GM19193 (cell line): Measurements from ENCODE around the gene MNS1.

Source experiments
- POLR2A ChIP-seq: IDR thresholded peaks from 4 replicates; pipeline ENCODE4 v1.6.1; 2011; ENCODE audit not compliant: insufficient read depth, insufficient read length; ENCODE audit errors: extremely low read depth

Gene MNS1

DNA sequence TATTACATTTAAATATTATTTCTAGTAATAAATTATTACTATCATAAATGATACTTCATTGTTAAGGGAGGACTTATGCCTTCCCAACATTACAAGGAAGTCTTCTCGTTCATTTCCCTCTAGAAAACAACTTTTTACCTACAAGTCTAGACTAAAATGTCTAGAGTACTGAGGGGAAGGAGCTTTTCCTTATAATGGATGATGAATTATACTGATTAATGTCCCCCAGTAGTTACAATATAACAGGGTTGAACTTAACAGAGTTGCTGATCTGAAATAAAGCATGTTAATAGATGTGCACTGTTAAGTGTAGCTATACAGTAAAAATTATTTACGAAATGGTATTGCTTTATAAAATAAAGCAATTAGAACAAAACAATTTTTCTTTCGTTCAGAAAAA is 2.7 kb upstream of the MNS1 start:
- no peak for TF ChIP-seq POLR2A

DNA sequence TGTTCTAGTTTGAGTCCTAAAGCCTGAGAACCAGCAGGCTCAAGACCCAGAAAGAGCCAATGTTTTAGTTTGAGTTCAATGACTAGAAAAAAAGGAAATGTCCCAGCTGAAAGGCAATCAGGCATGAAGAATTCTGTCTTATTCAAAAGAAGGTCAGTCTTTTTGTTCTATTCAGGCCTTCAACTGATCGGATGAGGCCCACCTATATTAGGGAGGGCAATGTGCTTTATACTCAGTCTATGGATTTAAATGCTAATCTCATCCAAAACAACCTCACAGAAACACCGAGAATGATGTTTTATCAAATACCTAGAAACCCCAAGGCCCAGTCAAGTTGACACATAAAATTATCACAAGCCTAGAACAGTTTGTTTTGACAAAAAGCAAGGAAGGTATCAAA is 4.0 kb downstream of the MNS1 start:
- no peak for TF ChIP-seq POLR2A

DNA sequence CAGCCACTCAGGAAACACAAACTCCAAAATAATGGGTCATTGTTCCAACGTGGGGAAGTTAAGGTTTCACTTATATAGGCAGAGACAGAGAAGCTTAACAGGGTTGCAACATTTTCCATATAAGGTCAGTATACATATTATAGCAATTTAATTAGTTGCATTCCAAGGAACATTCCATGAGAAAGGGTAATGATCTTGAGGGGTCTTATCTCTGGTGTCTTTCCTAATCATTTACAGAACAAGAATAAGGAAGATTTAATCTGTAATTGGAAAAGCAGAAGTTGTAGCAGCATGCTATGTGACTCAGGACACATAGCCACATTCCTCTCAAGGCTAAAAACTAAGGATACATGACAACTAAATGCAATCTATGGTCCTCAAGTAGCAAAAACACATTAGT is 4.9 kb downstream of the MNS1 start:
- no peak for TF ChIP-seq POLR2A

DNA sequence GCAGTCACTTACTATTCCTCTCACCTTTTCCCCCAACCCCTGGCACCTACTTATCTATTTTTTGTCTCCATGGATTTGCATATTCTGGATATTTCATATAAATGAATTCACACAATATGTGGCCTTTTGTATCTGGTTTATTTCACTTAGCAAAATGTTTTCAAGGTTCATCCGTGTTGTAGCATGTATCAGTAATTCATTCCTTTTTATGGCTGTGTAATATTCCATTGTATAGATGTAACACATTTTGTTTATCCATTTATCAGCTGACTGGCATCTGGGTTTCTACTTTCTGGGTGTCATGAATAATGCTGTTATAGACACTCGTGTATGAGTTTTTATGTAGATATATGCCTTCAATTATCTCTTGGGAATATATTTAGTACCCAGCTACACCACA is 5.8 kb downstream of the MNS1 start:
- no peak for TF ChIP-seq POLR2A

DNA sequence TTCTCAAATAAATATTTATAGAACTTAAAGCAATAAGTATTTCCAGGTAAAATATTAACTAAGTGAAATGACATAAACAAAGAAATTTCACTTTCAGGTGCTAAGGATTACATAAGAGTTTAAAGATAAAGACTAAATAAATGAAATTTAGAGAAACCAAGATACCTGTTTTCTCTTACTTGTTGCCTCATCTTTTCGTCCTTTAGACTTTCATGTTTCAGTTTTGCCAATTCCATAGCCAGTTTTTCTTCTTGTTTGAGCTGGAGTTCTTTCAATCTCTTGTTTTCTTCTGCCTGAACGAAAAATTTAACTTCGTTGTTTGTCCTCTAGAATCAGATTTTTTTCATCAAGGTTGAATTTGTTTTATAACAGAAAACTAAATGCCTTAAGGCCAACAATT is 8.7 kb downstream of the MNS1 start:
- no peak for TF ChIP-seq POLR2A

DNA sequence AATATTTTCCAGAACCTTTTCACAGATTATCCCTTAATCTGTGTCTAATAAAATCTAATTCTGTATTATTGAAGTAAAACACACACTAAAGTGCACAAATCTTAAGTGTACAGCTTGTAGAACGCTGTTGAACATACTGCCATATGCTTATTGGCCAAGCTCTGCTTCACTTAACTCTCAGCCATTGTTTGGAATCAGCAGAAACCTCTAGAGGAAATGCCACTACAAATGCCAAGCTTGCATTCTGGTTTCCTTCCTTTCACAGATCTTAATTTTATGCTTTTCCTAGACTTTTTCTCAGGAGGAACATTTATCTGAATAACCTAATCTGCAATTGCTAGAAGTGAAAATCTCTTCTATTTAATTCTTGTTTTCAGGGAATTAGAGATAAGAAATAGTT is 10.1 kb downstream of the MNS1 start:
- no peak for TF ChIP-seq POLR2A

DNA sequence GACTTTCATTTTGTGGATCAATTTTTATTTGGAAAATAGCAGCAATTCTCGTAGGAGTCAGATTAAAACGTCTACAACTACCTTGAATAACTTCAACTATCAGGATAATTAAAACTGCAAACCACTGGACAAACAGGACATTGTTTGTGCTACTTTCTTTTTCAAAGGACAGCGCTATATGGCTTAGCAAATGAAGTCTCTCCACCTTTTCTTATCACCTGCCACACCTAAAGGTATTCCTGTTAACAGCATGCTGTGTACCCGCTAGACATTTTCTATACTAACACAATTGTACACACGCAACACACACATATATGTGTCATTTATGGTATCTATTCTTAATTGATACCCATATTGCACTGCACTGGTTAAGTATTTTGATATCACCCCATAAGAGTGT is 19.2 kb downstream of the MNS1 start:
- TF ChIP-seq POLR2A: no peak

DNA sequence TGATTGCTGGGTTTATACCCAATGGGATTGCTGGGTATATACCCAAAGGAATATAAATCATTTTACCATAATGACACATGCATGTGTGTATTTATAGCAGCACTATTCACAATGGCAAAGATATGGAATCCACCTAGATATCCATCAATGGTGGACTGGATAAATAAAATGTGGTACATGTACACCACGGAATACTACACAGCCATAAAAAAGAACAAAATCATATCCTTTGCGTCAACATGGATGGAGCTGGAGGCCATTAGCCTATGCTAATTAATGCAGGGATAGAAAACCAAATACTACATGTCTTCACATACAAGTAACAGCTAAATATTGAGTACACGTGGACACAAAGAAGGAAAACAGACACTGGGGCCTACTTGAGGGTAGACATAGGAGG is 22.6 kb downstream of the MNS1 start:
- no peak for TF ChIP-seq POLR2A

DNA sequence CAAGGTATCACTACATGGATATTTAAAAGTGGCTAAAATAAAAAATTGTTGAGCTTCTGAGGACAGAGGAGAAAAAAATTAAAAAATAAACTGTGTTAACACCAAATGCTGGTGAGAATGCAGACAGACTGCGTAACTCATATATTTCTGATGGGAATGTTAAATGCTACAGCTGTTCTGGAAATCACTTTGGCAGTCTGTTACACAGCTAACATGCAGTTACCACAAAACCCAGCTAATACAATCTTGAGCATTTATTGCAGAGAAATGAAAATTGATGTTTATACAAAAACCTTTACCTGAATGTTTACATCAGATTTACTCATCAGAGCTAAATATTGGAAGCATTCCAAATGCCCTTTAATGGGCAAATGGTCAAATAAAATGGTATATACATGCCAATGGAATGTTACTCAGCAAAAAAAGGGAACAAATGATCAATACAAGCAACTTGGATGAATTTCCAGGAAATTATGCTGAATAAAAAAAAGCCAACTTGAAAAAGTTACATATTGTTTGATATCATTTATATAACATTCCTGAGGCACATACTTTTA is 24.6 kb downstream of the MNS1 start:
- TF ChIP-seq POLR2A: no peak

DNA sequence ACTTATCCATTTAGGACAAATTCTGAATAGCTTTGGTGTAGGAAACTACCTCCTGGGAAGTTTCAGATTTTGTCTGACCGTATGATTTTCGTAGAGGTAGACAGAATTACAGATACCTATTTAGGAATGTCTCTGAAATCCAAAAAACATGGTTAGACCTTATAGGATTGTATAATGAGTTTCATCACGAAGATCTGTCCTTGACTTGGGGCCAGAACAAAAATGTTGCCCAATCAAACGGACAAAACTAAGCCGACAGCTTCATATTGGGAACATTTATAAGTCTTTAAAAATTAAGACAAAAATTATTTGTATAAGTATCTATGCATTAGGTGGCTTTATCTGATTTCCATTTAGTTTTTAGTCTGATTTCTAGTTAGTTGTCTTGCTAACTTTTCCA is 32.6 kb downstream of the MNS1 start:
- no peak for TF ChIP-seq POLR2A

DNA sequence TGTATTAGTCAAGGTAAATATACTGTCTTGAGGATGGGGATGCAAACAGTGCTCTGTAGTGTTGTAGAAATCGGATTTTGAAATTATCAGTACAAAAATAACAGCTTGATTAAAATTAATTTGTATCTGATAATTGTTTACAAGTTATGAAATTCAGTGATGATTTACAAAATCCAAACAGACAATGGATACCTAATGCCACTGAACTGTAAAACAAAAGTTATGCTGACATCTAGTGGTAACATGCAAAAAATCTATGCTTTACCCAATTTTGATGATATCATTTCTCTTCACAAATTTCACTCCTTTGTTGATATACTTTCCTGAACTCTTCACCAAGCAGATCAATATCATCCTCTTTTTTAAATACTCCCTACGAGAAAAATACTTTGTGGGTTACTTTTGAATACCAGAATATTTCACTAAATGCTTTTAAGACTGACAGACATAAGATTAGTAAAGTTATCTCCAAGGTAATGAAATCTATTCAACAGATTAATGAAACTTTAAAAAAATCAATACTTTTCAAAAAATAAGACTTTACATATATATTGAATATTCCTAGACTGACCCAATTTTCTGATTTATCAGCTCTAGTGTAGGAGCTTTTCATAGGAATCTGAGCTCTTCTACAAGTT is 36.0 kb downstream of the MNS1 start:
- no peak for TF ChIP-seq POLR2A

DNA sequence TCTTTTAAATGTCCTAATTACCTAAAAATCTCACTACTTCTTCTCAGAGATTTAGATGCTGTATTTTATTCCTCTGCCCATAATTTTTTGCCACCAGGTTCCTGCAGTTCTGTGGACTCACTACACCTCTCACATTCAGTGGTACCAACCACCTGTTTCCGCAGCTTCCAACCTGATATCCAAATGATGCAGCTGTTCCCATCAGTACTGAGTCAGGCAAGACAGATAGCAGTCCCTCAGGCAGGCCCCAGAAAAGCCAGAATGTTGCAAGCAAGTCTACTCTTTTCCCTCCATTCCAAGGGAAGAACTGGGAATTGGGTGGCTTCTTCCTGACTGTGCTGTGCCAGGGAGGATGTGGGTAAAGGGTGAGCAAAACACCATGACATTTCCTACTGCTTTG is 39.0 kb downstream of the MNS1 start:
- TF ChIP-seq POLR2A: no peak

DNA sequence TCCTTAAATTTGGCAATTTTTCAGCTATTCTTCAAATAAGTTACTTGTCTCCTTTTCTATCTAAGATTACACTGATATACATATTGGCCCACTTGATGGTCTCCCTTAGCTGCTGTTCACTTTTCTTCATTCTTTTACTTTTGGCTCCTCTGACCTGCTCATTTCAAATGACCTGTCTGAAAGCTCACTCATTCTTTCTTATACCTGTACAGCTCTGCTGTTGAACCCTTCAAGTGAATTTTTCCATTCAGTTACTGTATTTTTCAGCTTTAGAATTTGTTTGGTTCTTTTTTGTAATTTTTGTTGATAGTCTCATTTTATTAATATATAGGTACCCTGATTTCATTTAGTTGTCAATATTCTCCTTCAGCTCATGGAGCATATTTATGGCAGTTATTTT is 39.7 kb downstream of the MNS1 start:
- no peak for TF ChIP-seq POLR2A

DNA sequence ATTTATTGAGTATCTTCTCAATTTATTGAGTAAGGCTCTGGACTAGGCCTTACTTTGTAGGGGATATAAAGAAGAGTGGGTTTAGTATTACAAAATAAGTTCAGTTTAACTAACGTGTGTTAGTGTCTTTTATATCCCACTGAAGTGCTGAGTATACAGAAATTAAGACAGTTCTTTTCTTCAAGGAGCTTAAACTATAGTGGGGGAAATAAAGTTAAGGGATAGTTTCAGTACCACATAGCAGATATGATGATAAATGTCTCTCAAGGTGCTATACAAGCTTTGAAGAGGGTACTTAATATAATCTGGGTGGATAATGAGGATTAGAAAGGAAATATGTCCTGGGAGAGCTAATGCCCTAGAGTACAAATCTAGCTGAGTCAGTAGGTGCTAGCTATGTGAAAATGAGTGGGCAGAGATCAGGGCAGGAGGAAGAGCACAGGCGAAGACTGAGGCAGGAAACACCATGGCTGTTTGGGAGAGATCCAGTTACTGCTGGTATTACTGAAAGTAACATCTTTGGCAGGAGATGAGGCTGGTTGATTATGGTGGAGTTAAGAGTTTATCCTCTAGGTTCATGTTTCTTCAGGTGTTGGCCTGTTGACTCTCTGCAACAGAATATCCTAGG is 53.7 kb downstream of the MNS1 start:
- TF ChIP-seq POLR2A: no peak

DNA sequence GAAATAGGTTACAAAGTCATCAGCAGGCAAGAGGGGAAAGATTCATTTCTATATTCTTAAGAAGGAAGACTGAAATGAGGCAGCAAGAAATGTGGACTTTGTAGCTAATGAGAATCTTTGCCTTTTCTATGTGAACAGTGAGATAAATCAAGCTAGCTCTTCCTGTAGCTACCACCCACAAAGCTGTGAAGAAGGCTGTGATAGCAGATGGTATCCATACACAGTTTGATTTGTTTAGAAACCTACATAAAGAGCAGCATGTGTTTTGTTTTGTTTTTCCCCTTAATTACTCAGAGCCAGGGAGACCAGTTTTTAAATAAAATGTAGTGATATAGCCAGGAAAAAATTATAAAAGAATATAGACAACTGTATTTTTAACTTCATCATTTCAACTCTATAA is 54.2 kb downstream of the MNS1 start:
- no peak for TF ChIP-seq POLR2A

DNA sequence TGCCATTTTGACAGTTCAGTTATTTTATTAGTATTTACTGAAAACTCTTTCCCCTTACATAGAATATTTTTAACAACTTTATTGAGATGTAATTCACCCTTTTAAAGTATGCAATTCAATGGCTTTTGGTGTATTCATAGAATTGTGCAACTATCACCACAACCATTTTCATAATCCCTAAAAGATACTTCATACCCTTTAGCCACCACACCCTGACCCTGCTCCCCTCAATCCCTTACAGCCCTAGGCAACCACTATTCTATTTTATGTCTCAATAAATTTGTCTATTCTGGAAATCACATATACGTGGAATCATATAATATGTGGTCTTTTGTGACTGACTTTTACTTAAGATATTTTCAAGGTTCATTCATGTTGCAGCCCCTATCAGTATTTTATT is 70.0 kb downstream of the MNS1 start:
- TF ChIP-seq POLR2A: no peak
